HG02970 (cell line): ENCODE data around the gene PPM1J.
A peak's percentile ranks its signal among the peaks of the same experiment; 100 is the strongest.
"Not testable (repeated sequence)": the region's sequence is repeated elsewhere in the genome, so short reads cannot be mapped to it uniquely, and the experiment has no call there.

Source experiments
- ATAC-seq: cut with Tn5 transposase; IDR thresholded peaks from one replicate; pipeline ENCODE4 v1.9.1; 2021; ENCODE audit warnings: mild to moderate bottlenecking, moderate library complexity, moderate number of reproducible peaks; ENCODE audit not compliant: unreplicated experiment, low FRiP score

Gene PPM1J

DNA sequence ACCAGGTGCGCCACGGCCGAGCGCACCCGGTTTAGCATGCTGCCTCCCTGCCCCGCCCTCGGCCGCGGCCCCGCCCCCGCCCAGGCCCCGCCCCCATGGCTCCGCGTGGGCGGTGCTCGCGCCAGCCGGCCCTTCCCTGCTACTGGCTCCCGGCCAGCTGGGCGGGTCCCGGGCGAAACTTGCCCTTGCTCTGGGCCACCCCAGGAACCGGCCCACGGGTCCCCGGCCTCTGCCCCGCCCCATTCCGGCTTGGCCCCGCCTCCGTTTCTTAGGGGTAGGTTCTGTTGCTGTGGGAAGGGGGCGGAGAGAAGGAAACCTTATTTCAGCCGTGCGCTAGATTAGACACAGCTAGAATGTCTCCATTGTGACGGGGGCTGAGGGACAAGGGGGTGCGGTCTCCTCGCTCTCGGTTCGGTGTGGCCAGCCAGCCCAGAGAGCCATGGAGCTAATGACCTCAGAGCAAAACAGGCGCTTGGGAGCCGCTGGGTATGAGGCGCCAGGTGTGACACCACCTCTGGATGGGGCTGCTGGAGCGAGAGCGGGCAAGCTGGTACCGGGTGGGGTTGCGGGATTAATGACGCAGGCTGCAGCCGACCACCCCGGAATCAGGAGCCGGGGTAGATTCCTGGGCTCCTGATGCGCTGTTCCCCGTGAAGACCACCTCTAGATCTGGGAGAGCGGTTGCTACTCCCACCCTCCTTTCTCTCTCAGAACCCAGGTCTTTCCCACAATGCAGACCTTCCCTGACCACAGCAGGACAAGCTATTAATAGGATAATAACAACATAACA is at the start of gene PPM1J:
Gene PPM1J, minus strand, starts transcription at position 69 of the 790 bp plus-strand sequence. Its CDS starts 31 bp downstream, at position 38.
- ATAC-seq: peak; percentile 83

GRCh38 chr1:112762541-112763500 is 47.7 kb upstream of the PPM1J start:
- no peak for ATAC-seq

- no peak for ATAC-seq
These were observed 46.8 kb upstream of the PPM1J start for GRCh38 chr1:112761714-112762480.

DNA sequence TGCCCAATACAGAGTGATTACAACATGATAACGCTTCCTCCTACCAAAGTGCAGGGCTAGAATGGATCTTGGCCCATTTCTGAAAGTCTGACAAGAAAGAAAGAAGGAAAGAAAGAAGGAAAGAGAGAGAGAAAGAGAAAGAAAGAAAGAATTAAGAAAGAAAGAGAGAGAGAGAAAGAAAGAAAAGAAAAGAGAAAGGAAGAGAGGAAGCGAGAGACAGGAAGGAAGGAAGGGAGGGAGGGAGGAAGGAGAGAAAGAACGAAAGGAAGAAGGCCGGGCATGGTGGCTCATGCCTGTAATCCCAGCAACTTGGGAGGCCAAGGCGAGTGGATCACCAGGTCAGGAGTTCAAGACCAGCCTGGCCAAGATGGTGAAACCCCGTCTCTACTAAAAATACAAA is 44.1 kb upstream of the PPM1J start:
- no peak for ATAC-seq

DNA sequence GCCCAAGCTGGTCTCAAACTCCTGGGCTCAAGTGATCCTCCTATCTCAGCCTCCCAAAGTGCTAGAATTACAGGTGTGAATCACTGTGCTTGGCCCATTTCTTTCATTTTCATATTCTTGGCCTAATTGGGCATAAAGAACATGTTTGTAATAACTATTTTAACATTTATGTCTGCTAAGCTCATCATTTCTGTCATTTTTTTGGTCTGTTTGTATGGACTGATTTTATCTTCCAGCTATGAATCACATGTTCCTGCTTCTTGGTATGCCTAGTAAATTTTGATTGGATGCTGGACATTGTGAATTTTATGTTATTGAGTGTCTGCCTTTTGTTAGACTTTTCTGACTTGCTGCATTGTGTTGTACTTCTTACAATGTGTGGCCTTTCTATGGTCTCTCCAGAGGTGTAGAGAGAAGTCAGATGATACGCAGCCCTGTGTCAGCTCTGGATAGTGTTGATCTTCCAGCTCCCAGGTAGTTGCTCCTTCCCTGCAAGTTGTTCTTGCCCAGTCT is 39.0 kb upstream of the PPM1J start:
- ATAC-seq: no peak

GRCh38 chr1:112748396-112748795 is 33.3 kb upstream of the PPM1J start:
- no peak for ATAC-seq

- ATAC-seq: no peak
These were observed 29.0 kb upstream of the PPM1J start for GRCh38 chr1:112744009-112744578.

DNA sequence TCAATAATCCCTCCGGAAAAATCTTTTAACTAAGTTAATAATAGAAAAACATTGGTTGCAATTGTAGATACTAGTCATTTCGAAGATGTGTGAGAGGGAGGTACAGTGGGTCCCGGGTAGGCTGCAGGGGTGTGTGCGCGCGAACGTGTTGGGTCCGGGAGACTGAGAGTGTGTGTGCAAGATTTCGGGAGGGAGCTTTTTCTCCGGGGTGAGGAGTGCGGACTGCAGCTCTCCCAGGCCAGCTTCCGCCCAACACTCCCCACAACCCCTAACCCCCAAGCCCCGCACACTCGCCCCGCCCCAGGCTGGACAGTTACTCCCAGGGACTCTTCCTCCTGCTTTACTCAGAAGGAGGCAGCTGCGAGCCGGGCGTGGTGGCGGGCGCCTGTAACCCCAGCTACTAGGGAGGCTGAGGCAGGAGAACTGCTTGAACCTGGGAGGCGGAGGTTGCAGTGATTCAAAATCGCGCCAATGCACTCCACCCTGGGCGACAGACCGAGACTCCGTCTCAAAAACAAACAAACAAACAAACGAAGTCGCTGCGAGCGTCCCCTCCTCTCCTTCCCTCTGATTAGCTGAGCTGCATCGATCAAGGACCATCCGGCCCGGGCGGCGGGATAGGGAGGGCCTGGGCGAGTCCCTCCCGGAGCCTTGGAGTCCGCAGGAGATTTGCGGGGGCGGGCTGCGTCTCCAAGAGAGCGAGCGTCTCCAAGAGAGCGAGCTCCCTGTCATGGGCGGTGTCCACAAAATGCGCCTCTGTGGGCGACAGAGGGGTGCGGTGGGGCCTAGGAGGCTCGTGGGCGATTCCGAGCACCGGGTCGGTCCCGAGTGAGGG is 28.3 kb upstream of the PPM1J start:
- ATAC-seq: no peak

DNA sequence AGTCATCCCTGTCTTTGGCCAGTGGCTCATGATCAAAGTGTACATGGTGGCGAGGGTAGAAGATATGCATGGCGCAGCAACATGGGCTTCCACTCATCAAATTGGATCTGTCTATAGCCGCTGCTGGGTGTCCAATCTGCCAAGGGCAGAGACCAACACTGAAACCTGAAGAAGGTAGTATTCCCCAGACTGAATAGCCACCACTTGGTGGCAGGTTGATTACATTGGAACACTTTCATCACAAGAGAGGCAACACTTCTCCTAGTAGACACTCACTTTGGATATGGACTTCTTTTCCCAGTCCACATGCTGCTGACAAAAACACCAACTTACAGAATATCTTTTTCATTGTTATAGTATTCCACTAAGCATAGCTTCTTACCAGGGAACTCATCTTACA is 22.4 kb upstream of the PPM1J start:
- ATAC-seq: no peak

- ATAC-seq: no peak
These were observed 20.6 kb upstream of the PPM1J start for GRCh38 chr1:112735752-112736151.

GRCh38 chr1:112731451-112731850 is 16.3 kb upstream of the PPM1J start:
- no peak for ATAC-seq

DNA sequence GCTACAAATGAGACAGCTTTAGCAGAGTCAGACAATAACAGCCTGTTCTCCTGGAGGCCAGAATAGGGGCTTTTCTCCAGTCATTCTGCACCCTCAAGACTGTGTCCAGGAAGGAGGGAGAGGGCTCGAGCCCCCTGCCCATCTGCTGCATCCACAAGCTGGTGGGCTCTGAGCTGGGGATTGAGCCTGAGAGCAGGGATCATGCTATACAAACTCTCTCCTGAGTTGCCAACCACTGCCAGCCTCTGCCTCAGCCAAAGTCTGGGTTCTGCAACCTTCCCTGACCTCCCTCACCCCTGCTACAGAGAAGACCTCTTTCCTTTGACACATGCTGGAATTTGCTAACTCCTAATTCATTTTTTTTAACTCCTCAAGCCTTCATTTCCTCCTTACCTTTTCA is 14.8 kb upstream of the PPM1J start:
- no peak for ATAC-seq

- not testable (repeated sequence) for ATAC-seq
These were observed 13.9 kb upstream of the PPM1J start for GRCh38 chr1:112729011-112729410.

DNA sequence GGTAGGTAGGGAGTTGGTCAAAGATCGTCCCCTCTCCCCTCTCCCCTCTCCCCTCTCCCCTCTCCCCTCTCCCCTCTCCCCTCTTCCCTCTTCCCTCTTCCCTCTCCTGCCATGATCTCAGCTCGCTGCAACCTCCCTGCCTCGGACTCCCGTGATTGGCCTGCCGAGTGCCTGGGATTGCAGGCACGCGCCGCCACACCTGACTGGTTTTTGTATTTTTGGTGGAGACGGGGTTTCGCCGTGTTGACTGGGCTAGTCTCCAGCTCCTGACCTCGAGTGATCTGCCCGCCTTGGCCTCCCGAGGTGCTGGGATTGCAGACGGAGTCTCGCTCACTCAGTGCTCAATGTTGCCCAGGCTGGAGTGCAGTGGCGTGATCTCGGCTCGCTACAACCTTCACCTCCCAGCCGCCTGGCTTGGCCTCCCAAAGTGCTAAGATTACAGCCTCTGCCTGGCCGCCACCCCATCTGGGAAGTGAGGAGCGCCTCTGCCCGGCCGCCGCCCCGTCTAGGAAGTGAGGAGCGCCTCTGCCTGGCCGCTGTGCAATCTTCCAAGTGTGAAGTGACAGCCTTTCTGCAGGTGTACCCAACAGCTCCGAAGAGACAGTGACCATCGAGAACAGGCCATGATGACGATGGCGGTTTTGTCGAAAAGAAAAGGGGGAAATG is 13.3 kb upstream of the PPM1J start:
- not testable (repeated sequence) for ATAC-seq

DNA sequence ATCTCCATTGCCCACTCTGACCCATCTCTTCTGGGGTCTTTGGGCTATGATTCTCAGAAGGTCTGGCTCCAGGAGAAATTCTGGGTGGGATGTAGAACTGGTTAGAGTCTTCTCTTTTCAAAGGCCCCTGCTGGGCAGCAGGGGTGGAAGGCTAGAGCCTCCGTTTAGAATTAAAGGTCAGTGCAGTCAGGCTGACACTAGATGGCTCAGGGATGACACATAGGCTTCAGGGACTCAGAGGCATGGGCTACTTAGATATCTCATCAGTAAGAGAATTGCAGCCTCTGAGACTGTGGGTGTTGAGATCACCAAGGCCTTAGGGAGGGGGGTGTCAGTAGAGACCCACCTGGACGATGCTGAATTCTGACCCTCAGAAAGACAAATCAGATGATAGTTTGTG is 12.6 kb upstream of the PPM1J start:
- ATAC-seq: no peak

DNA sequence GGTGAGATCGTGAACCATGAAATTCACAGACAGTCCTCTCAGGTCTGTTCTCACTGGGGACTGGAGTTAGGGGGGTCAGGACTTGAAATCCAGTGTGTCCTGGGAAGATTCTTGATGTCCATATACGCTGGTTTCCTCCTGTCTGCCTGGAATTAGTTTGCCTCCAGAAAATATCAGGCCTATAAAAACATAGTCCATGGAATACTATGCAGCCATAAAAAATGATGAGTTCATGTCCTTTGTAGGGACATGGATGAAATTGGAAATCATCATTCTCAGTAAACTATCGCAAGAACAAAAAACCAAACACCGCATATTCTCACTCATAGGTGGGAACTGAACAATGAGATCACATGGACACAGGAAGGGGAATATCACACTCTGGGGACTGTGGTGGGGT is 9.1 kb upstream of the PPM1J start:
- ATAC-seq: not testable (repeated sequence)

DNA sequence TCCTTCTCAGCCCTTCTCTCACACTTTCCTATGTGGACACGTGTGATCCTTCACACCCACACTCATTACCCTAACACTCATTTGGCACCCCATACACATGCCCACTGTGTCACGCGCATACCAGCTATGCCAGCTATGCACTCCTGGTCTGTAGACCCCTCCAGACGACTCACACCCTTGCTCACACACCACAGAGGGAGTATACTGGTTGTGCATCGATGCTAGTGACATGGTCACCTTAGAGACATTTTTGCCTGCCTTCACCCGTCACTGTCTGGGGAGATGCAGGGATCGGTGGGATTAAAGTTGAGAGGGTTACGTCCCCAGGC is 8.3 kb upstream of the PPM1J start:
- no peak for ATAC-seq

DNA sequence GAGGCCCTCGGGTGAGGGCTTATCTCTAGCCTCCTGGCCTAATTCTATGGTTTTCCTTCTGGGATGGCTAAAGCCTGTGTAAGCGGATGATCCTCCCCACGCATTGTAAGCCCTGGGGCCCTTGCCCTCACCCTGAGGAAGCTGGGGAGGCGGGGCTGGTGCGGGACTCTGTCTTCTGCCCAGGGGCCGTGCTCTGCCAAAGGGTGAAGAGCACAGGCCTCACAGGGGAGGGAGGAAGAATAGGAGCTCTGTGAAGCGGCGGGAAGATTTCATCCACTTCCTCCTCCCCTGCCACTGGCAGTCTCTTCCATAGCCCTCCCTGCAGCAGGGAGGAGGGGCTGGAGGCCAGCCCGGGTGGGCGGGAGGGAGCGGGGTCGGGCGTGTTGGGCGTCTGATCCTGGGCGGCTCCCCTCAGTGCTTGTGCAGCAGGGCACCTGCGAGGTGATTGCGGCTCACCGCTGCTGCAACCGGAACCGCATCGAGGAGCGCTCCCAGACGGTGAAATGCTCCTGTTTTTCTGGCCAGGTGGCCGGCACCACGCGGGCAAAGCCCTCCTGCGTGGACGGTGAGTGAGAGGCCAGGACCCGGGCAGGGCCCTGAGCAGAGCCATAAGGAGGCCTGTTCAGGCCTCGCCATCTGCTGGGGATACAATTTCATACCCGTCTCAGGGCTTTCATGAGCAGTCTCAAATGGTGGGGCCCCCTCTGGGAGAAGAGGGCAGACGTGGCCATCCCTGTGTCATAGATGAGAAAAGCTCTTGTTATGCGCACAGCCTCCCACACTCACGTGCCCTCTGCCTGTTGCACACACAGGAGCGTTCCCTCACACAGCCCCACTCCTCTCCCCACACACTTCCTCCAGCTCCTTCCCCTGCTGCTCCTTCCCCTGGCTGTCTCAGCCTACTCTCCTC is 7.7 kb upstream of the PPM1J start:
- ATAC-seq: no peak
